ENCODE results near the gene CD99L2.

The CD99L2 gene

GRCh38 chrX:150762258-150763165, 136.0 kb downstream of the CD99L2 start:
- CTCF ChIA-PET, result interaction anchor here (1.9 to 3.5 kb wide), 2 partner anchors 10 to 319 kb away, joined by 4 to 23 read pairs; no protein-coding TSS in a partner anchor
- POLR2A ChIA-PET, result no interaction called here
- TF ChIP-seq TARDBP (IDR thresholded peaks at IDR 0.05) (no peak), LEF1 (IDR thresholded peaks at IDR 0.05; ENCODE audit: borderline replicate concordance) (no peak), BHLHE40 (IDR thresholded peaks at IDR 0.05; ENCODE audit: borderline replicate concordance) (no peak), L3MBTL2 (conservative IDR thresholded peaks at IDR 0.05) (no peak), SP1 (IDR thresholded peaks at IDR 0.05) (no peak)
- no peak for DNase-seq (ENCODE audit: extremely low spot score)

GRCh38 chrX:150761819-150762216, 136.7 kb downstream of the CD99L2 start:
- CTCF ChIA-PET, result interaction anchor here (1.9 to 3.5 kb wide), 2 partner anchors 11 to 320 kb away, joined by 4 to 23 read pairs; no protein-coding TSS in a partner anchor
- no peak for DNase-seq (ENCODE audit: extremely low spot score)
- POLR2A ChIA-PET, result no interaction called here
- TF ChIP-seq TARDBP (IDR thresholded peaks at IDR 0.05) (no peak), ELF4 (IDR thresholded peaks at IDR 0.05) (no peak), BHLHE40 (IDR thresholded peaks at IDR 0.05; ENCODE audit: borderline replicate concordance) (no peak), FOXM1 (IDR thresholded peaks at IDR 0.05; ENCODE audit: borderline replicate concordance) (no peak), LEF1 (IDR thresholded peaks at IDR 0.05; ENCODE audit: borderline replicate concordance) (no peak), ZNF384 (IDR thresholded peaks at IDR 0.05) (no peak), NFRKB (IDR thresholded peaks at IDR 0.05) (no peak), PKNOX1 (IDR thresholded peaks at IDR 0.05) (no peak), CTBP1 (IDR thresholded peaks at IDR 0.05; ENCODE audit: borderline replicate concordance) (no peak), ARNT (IDR thresholded peaks at IDR 0.05) (no peak), FOXK2 (IDR thresholded peaks at IDR 0.05) (no peak), HDGF (IDR thresholded peaks at IDR 0.05; ENCODE audit: borderline replicate concordance) (no peak), SP1 (IDR thresholded peaks at IDR 0.05) (no peak), L3MBTL2 (conservative IDR thresholded peaks at IDR 0.05) (no peak), FOXA1 (IDR thresholded peaks at IDR 0.05) (no peak), SUZ12 (IDR thresholded peaks at IDR 0.05) (no peak)

GRCh38 chrX:150761176-150761818, 137.2 kb downstream of the CD99L2 start:
- TF ChIP-seq L3MBTL2 (conservative IDR thresholded peaks at IDR 0.05) (no peak), HDGF (IDR thresholded peaks at IDR 0.05; ENCODE audit: borderline replicate concordance) (no peak), ZNF384 (IDR thresholded peaks at IDR 0.05) (no peak), LEF1 (IDR thresholded peaks at IDR 0.05; ENCODE audit: borderline replicate concordance) (no peak), FOXM1 (IDR thresholded peaks at IDR 0.05; ENCODE audit: borderline replicate concordance) (no peak), FOXK2 (IDR thresholded peaks at IDR 0.05) (no peak), FOXA1 (IDR thresholded peaks at IDR 0.05) (no peak), SP1 (IDR thresholded peaks at IDR 0.05) (no peak), SUZ12 (IDR thresholded peaks at IDR 0.05) (no peak), CTBP1 (IDR thresholded peaks at IDR 0.05; ENCODE audit: borderline replicate concordance) (no peak), BHLHE40 (IDR thresholded peaks at IDR 0.05; ENCODE audit: borderline replicate concordance) (no peak), ARNT (IDR thresholded peaks at IDR 0.05) (no peak)
- no peak for DNase-seq (ENCODE audit: extremely low spot score)
- ChIA-PET POLR2A (no interaction called here), CTCF (interaction anchor here (1.9 to 3.5 kb wide), 2 partner anchors 11 to 321 kb away, joined by 4 to 23 read pairs; no protein-coding TSS in a partner anchor)

GRCh38 chrX:150759568-150760416, 138.7 kb downstream of the CD99L2 start:
- ChIA-PET CTCF (no interaction called here), POLR2A (no interaction called here)
- no peak for DNase-seq (ENCODE audit: extremely low spot score)
- TF ChIP-seq BHLHE40 (IDR thresholded peaks at IDR 0.05; ENCODE audit: borderline replicate concordance) (no peak), FOXA1 (IDR thresholded peaks at IDR 0.05) (no peak), CTBP1 (IDR thresholded peaks at IDR 0.05; ENCODE audit: borderline replicate concordance) (no peak), ARNT (IDR thresholded peaks at IDR 0.05) (no peak), FOXM1 (IDR thresholded peaks at IDR 0.05; ENCODE audit: borderline replicate concordance) (no peak), SP1 (IDR thresholded peaks at IDR 0.05) (no peak), TARDBP (IDR thresholded peaks at IDR 0.05) (no peak), ZNF384 (IDR thresholded peaks at IDR 0.05) (no peak), L3MBTL2 (conservative IDR thresholded peaks at IDR 0.05) (no peak), ELF4 (IDR thresholded peaks at IDR 0.05) (no peak), NFRKB (IDR thresholded peaks at IDR 0.05) (no peak), SUZ12 (IDR thresholded peaks at IDR 0.05) (no peak), FOXK2 (IDR thresholded peaks at IDR 0.05) (no peak), LEF1 (IDR thresholded peaks at IDR 0.05; ENCODE audit: borderline replicate concordance) (no peak), PKNOX1 (IDR thresholded peaks at IDR 0.05) (no peak), HDGF (IDR thresholded peaks at IDR 0.05; ENCODE audit: borderline replicate concordance) (no peak)

- no peak for DNase-seq (ENCODE audit: extremely low spot score)
- TF ChIP-seq ARNT (IDR thresholded peaks at IDR 0.05) (no peak), FOXM1 (IDR thresholded peaks at IDR 0.05; ENCODE audit: borderline replicate concordance) (no peak), NFRKB (IDR thresholded peaks at IDR 0.05) (no peak), CTBP1 (IDR thresholded peaks at IDR 0.05; ENCODE audit: borderline replicate concordance) (no peak), HDGF (IDR thresholded peaks at IDR 0.05; ENCODE audit: borderline replicate concordance) (no peak), ZNF384 (IDR thresholded peaks at IDR 0.05) (no peak), LEF1 (IDR thresholded peaks at IDR 0.05; ENCODE audit: borderline replicate concordance) (no peak), TARDBP (IDR thresholded peaks at IDR 0.05) (no peak), L3MBTL2 (conservative IDR thresholded peaks at IDR 0.05) (no peak), SUZ12 (IDR thresholded peaks at IDR 0.05) (no peak), PKNOX1 (IDR thresholded peaks at IDR 0.05) (no peak), SP1 (IDR thresholded peaks at IDR 0.05) (no peak)
- ChIA-PET CTCF (no interaction called here), POLR2A (no interaction called here)
These were observed 141.1 kb downstream of the CD99L2 start for GRCh38 chrX:150757371-150757770.
